GM23338 (cell line): ENCODE results near the gene TMC3. TPM values are rescaled to one million over a fixed set of nuclear protein-coding genes. Genes with fewer than 3 reads are reported as not detected.
"Not testable (repeated sequence)": the region's sequence is repeated elsewhere in the genome, so short reads cannot be mapped to it uniquely, and the experiment has no call there.

Experiments used
- ATAC-seq: fragments of 200-7000 bp; cut with Tn5 transposase; 3 replicates; pipeline ENCODE4 v1.9.1; 2020
- DNase-seq: peaks from one replicate; pipeline ENCODE4 v3.0.0-alpha.2; 2015; ENCODE audit warnings: low spot score
- H2AFZ ChIP-seq: fragments of 200-600 bp; sonication (generic); 2 replicates; pipeline ENCODE4 v1.8.0; 2016; ENCODE audit warnings: antibody characterized with exemption, mild to moderate bottlenecking, moderate library complexity
- H3F3A ChIP-seq: fragments of 200-600 bp; sonication (generic); replicated peaks from 2 replicates; pipeline ENCODE4 v1.8.0; 2017; ENCODE audit warnings: antibody characterized with exemption, mixed run types, low read depth
- H3K27ac ChIP-seq: fragments of 200-600 bp; sonication (generic); 2 replicates; pipeline ENCODE4 v1.6.1; 2016; ENCODE audit warnings: low read depth
- H3K27me3 ChIP-seq: fragments of 200-600 bp; sonication (generic); 2 replicates; pipeline ENCODE4 v1.8.0; 2016; ENCODE audit warnings: mild to moderate bottlenecking, mixed run types, moderate library complexity; ENCODE audit not compliant: insufficient read depth
- H3K36me3 ChIP-seq: fragments of 200-600 bp; sonication (generic); 2 replicates; pipeline ENCODE4 v1.8.0; 2016; ENCODE audit warnings: mild to moderate bottlenecking; ENCODE audit not compliant: insufficient read depth
- H3K4me1 ChIP-seq: fragments of 200-600 bp; sonication (generic); 2 replicates; pipeline ENCODE4 v1.8.0; 2016; ENCODE audit warnings: mild to moderate bottlenecking, moderate library complexity; ENCODE audit not compliant: insufficient read depth
- H3K4me2 ChIP-seq: fragments of 200-600 bp; sonication (generic); 2 replicates; pipeline ENCODE4 v1.7.1; 2017; ENCODE audit warnings: mixed run types
- H3K4me3 ChIP-seq: fragments of 200-600 bp; sonication (generic); 2 replicates; pipeline ENCODE4 v1.6.1; 2016; ENCODE audit warnings: mixed run types
- H3K79me2 ChIP-seq: fragments of 200-600 bp; sonication (generic); replicated peaks from 2 replicates; pipeline ENCODE4 v1.8.0; 2017; ENCODE audit warnings: mild to moderate bottlenecking; ENCODE audit not compliant: insufficient read depth
- H3K9me2 ChIP-seq: fragments of 200-600 bp; sonication (generic); 2 replicates; pipeline ENCODE4 v1.8.0; 2017; ENCODE audit not compliant: insufficient read depth
- H4K20me1 ChIP-seq: fragments of 200-600 bp; sonication (generic); replicated peaks from 2 replicates; pipeline ENCODE4 v1.8.0; 2017; ENCODE audit warnings: mild to moderate bottlenecking; ENCODE audit not compliant: insufficient read depth
- H3K27ac Mint-ChIP-seq: 2 replicates; pipeline ENCODE4 v1.8.0; 2020; ENCODE audit warnings: inconsistent platforms, mild to moderate bottlenecking, moderate library complexity, mixed read lengths
- H3K27me3 Mint-ChIP-seq: 3 replicates; pipeline ENCODE4 v1.8.0; 2022; ENCODE audit warnings: low read depth, mild to moderate bottlenecking, moderate library complexity, mixed read lengths, inconsistent platforms; ENCODE audit not compliant: insufficient read depth, poor library complexity
- H3K36me3 Mint-ChIP-seq: 3 replicates; pipeline ENCODE4 v1.8.0; 2021; ENCODE audit warnings: low read depth, mild to moderate bottlenecking, inconsistent platforms, moderate library complexity, mixed read lengths
- H3K4me1 Mint-ChIP-seq: 3 replicates; pipeline ENCODE4 v1.8.0; 2020; ENCODE audit warnings: mild to moderate bottlenecking, inconsistent platforms, mixed read lengths
- H3K4me3 Mint-ChIP-seq: 3 replicates; pipeline ENCODE4 v1.8.0; 2021; ENCODE audit warnings: moderate library complexity, mild to moderate bottlenecking, inconsistent platforms, mixed read lengths
- H3K9me3 Mint-ChIP-seq: 3 replicates; pipeline ENCODE4 v1.8.0; 2020; ENCODE audit warnings: moderate library complexity, mild to moderate bottlenecking, inconsistent platforms, mixed read lengths
- JUNB ChIP-seq: IDR thresholded peaks from one replicate; pipeline ENCODE4 v1.6.1; 2016; ENCODE audit warnings: antibody characterized with exemption; ENCODE audit not compliant: unreplicated experiment
- ZNF462 ChIP-seq: fragments of 250-450 bp; sonication (Bioruptor Pico); IDR thresholded peaks from 2 replicates; pipeline ENCODE4 v1.5.0; 2020; ENCODE audit warnings: mild to moderate bottlenecking, moderate library complexity
- polyA plus RNA-seq: library from polyadenylated mRNA; unstranded; fragments of >200 nt; fragmentation: Nextera tagmentation; extraction: Ambion mirVana; gene quantifications from 2 replicates; pipeline ENCODE4 v1.2.1, GENCODE V29; 2016
- total RNA-seq: library from RNA; depleted of rRNA; stranded (reverse); fragments of >200 nt; shearing (Covaris generic); gene quantifications from 2 replicates; pipeline ENCODE4 v1.2.3, GENCODE V29; 2014

The TMC3 gene
- total and polyA plus RNA-seq, 2 experiments from 2014 or later: 0.10 TPM; not detected in 1

- Histone ChIP-seq H3K27me3 (no peaks in the 10 kb centered on the region), H3K27ac (no peak overlapping the region), H4K20me1 (no peaks in the 10 kb centered on the region), H3K79me2 (no peaks in the 10 kb centered on the region), H3K9me2 (peaks cover 5% of the 10 kb centered on the region; the same call in 1 of the 2 replicates), H3K4me3 (no peak overlapping the region), H3K4me2 (no peak overlapping the region), H3K4me1 (no peaks in the 10 kb centered on the region), H3K36me3 (no peaks in the 10 kb centered on the region), H2AFZ (no peak overlapping the region), H3F3A (no peaks in the 10 kb centered on the region)
- Mint-ChIP-seq H3K27ac (no peak overlapping the region), H3K4me1 (peaks cover 2% of the 10 kb centered on the region; the same call in 2 of the 3 replicates), H3K4me3 (no peak overlapping the region), H3K36me3 (no peaks in the 10 kb centered on the region), H3K9me3 (no peaks in the 10 kb centered on the region), H3K27me3 (no peaks in the 10 kb centered on the region)
- ATAC-seq: no peak
- TF ChIP-seq JUNB (no peak), ZNF462 (CRISPR knock-in tag) (no peak)
- no peak for DNase-seq
Measured at GRCh38 chr15:81349271-81349670, 24.7 kb downstream of the TMC3 start.

DNA sequence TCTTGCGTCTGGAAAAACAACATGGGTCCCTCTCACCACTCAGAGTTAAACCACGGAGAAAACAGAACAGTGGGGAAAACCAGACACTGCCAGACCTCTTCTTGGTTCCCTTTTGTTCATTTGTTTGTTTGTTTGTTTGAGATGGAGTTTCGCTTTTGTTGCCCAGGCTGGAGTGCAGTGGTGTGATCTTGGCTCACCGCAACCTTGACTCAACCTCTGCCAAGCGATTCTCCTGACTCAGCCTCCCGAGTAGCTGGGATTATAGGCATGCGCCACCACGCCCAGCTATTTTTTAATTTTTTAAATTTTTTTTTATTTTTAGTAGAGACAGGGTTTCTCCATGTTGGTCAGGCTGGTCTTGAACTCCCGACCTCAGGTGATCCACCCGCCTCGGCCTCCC lies 25.3 kb downstream of the TMC3 start:
- not testable (repeated sequence) for H3K4me1 Mint-ChIP-seq, H3K36me3 ChIP-seq, H3K79me2 ChIP-seq, H3K27ac Mint-ChIP-seq, DNase-seq, H3K27me3 ChIP-seq, H3K4me2 ChIP-seq, H3K27me3 Mint-ChIP-seq, H3K9me3 Mint-ChIP-seq, ATAC-seq, H3K9me2 ChIP-seq, H3K27ac ChIP-seq, H3K4me1 ChIP-seq, H3K4me3 ChIP-seq, H2AFZ ChIP-seq, H3F3A ChIP-seq, H3K36me3 Mint-ChIP-seq, H4K20me1 ChIP-seq, H3K4me3 Mint-ChIP-seq
